NOMO-1 treated with DMSO at 0.1 percent for 48 hours (cell line): Measurements from ENCODE around the gene MICOS13.
A peak's percentile ranks its signal among the peaks of the same experiment; 100 is the strongest.
"Not testable (repeated sequence)": the region's sequence is repeated elsewhere in the genome, so short reads cannot be mapped to it uniquely, and the experiment has no call there.

Experiments
- DNase-seq: peaks from one replicate; lab custom pipeline; 2025; ENCODE audit not compliant: unreplicated experiment; lab: John Stamatoyannopoulos, UW

MICOS13 gene

DNA sequence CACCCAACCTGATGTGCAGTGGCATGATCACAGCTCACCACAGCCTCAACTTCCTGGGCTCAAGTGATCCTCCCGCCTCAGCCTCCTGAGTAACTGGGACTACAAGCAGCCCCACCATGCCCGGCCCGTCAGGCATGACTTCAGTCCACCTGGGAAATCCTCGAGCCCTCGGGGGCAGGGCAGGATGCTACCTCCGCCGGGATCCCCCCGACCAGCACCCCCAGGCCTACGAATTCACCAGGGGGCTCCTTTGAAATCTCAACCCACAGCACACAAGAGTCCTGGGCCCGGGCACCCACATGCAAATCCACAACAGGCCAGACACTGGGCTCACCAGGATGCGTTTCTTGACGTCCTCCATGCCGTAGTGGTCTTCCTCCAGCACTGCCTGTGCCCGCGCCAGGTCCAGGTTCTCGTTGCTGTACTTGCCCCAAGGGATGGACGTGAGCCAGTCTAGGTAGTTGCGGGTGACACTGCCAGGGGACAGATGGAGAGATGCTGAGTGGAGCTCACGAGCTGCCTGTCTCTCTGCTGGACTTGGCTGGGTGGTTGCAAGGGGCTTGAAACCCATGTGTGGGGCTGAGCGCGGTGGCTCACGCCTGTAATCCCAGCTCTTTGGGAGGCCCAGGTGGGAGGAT, 20.3 kb upstream of the MICOS13 start:
- DNase-seq = no peak

DNA sequence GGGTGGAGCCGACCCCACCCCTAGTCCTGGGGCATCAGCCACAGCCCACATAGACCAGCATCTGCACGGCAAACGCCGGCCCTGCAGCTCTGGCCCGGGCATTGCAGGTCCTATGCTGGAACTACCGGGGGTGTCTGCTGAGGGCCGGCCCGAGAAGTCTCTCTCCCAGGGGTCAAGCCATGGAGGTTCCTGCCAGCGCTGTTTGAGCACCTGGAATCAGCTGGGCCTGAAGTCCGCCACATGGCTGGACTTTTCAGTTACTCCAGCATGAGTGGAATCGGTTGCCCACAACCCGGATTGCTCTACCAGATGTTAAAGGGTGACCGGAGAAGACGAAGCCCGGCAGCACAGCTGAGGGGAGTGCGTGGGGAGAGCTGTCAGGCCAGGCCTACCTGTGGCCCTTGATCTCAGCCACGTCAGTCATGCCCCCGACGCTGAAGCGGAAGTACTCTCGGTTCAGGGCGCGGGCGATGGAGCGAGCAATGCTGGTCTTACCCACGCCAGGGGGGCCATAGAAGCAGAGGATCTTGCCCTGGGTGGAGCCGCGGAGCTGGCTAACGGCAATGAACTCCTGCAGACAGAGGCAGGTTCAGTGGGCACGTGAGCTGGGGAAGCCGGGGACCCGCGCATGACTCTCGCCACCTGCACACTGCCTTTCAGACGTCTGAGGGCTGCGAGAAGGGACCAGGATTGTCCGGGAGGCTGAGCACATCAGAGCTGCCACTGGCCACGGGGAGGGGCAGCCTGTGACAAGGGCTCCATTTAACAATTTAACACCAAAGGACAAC, 18.5 kb upstream of the MICOS13 start:
- DNase-seq = no peak

DNA sequence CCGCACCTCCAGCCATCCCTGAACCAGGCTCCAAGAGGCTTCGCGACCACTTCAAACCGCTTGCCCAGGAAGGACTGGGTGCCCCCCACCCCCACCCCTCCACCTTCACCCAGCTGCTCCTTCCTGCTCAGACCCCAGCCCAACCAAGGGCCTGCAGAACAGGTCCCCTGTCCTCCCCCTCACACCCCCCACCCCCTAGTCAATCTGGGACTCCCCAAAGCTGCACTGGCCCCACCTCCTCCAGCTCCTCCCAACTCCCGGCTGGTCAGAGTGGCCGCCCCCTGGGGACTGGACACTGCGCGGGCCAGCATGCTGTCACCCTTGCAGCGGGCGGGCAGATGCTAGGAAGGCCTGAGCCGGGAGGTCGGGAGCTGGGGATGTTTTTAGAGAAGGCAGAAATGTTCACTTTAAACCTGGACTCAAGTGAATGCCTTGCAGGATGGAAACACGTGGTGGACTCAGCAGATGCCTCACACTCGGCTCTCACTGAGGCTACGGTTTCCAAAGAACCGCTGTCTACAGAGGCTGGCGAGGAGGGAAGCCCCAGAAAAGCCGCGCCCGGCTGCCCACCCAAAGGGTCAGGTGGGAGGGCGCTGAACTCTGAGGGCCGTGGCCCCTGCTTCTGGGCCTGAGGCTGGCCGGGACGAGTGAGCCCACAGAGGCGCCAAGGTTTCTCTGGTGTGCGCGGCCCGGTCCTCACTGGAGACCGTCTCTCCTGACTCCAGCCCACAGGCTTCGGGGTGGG, 17.7 kb upstream of the MICOS13 start:
- no peak for DNase-seq

DNA sequence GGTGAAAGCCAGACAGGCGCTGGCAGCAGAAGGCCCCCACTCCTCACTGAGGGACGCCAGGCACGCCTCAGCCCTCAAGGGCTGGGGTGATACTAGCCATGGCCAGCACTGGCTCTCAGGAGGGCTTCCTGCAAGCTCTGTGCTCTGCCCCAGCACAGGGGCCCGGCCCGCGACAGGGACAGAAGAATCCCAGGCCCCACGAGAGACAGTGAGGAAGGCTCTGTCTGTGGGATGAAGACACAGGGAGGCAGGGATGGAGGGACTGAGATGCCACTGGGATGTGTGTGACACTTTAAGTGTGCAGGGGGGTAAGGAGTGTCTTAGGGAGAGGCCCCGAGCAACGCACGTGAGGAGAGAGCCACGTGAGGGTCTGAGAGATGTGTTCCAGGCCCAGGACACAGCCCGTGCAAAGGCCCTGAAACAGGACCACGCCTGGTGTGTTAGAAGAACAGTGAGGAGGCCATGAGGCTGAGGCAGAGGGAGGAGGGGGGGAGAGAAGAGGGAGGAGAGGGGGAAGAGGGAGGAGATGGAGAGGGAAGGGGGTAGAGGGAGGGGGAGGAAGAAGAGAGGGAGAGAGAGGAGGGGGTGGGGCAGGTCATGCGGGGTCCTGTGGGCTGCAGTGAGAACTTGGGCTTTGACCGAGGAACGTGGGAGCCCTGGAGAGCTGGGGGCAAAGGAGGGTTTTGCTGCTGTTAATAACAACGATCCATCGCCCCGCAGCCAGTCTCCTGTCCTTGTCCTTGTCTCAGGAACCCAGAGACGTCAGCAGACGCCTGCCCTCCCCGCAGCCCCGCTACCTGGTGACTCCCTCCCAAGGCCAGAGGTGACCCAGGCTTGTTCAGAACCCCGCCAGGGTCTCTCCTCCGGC, 16.9 kb upstream of the MICOS13 start:
- no peak for DNase-seq

DNA sequence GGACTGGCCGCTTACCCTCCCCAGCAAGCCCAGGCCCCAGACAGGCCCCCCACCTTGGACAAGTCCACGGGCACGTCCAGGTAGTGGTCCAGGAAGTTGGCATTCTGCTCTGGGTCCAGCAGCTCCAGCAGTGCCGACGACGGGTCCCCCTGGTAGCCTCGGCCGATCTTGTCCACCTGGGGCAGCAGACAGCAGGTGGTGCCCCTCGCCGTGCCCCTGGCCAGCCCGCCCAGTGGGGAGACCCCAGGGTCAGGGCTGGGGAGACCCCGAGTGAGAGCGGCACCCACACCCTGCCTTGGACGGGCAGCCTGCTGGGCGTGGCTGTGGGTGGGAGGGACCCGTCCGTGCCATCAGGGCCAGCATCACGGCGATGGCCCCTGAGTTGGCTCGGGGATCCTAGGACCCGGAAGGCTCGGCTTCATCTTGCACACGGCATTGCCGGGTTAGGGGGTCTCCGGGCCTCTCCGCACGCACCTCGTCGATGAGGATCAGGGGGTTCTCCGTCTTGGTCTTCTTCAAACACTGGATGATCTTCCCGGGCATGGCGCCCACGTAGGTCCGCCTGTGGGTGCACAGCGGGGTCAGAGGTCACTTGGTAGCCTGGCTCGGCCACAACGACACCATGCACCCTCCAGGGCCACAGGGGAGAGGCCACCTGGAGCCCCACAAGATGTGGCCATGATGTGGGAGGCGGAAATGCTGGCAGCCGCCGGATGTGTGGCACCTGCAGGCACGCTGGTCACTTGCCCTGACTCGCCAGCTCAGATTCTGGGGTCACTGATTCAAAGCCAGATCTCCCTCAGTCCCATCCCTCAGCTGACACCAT, 16.1 kb upstream of the MICOS13 start:
- no peak for DNase-seq

DNA sequence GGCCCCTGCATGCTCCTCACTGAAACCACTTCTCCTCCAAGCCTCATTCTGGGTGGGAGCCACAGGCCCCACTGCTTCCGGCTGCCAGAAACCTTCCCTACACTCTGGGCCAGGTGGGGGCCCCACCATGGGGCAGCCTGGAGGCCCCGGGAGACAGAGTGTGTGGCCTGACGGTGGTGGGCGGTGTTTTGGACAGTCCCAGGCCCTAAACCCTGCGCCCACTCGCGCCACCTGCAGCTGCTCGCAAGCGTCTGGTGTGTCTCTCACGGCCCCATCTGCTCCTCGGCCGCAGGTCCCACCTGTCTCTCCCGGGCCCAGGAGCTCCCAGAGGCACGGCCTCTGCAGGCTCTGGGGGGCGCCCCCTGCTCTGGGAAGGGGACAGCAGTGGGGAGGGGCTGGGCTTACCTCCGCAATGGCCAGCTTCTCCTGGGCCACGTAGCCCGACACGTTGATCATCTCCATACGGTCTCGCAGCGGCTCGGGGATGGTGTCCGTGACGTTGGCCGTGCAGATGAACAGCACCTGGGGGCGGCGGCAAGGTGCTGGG, 15.4 kb upstream of the MICOS13 start:
- no peak for DNase-seq

DNA sequence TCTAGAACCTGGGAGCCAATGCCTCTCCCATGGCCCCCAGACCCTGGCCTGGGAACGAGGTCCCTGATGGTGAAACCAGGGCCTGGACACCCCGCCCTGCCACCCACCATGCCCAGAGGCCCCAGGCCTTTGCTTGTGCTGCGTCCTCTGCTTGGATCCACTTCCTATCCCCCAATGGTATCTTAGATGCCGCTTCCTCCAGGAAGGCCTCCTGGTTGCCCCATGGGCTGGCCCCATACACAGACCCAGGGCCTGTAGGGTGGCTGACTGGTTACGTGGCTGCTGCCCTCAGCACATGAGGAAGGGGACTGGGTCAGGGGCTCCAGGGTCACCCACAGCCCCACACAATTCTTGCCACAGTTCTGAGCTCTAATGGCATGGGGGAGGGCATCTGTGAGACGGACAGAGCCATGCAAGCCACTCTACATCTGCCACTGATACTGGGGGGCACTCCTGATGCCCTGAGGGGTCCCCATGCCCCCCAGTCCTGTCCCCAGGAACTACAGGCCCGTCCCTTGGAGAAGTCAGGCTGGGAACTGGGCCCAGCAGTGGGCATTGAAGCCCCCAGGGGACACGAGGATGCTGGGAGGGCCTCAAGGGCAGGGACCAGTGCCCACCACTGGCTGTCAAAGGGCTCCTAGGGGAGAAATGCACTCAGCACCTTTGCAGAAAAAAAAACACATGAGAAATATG, 14.8 kb upstream of the MICOS13 start:
- no peak for DNase-seq

DNA sequence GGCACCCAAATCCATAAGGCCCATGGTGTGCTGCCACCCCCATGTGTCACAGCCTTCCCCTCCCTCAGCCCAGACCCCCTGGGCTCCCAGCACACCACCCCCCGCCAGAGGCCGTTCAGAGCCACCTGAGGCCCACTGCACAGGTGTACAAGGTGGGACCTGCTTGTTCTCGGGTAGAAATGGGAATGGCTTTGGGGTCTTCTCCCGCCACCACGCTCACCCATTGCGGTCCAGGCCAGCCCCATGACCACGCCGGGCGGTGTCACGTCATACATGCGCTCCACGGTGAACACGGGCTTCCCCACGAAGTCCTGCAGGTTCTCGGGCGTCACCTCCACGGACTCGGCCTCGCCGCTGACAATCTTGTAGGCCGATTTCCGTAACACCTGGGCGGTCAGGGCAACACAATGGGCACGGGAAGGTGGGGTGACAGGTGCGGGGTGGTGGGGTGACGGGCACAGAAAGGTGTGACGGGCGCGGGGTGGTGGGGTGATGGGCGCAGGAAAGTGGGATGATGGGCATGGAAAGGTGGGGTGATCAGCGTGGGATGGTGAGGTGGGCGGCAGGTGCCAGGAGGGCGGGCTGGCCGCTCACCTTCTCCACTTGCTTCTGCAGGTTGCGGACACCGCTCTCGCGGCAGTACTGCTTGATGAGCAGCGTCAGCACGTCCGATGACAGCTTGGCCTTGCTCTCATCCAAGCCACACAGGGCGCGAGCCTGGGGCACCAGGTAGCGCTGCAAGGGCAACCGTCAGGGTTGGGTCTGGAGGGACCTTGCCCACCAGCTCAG, 14.0 kb upstream of the MICOS13 start:
- DNase-seq = no peak

DNA sequence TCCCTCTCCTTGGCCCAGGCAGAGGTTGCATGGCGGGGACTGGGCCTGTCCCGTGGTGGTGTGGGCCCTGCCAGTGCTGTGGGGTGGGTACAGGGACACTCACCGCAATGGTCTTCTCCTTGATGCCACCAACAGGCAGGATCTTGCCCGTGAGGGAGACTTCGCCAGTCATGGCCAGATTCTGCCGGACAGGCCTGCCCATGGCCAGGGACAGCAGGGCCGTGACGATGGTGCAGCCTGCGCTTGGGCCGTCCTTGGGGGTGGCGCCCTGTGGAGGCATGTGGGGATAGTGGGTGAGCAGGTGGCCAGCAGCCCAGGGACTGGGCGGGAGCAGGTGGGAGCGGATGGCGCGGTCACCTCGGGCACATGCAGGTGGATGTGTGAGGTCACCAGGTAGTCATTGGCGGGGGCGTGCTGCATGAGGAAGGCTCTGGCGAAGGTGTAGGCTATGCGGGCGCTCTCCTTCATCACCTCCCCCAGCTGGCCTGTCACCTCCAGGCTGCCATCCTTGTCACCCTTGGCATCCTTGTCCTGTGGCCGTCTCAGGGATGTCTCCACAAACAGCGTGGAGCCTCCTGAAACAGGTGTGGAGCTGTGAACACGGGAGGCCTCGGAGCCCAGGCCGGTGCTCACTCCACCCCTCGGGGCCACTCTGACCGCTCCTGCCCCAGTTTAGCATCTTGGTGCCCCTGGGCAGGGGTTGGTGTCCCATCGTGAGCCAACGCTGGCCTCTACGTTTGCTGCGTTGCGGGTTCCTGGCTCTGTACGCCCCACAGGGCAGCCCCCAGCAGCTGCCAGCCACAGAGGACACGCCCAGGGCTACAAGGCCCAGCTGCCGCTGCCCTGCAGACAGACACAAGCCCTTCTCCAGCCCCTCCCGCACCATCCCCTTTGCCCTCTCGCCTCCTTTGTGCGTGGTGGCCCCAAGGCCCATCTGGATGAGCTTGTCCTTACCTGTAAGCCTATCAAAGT, 13.2 kb upstream of the MICOS13 start:
- DNase-seq = no peak

DNA sequence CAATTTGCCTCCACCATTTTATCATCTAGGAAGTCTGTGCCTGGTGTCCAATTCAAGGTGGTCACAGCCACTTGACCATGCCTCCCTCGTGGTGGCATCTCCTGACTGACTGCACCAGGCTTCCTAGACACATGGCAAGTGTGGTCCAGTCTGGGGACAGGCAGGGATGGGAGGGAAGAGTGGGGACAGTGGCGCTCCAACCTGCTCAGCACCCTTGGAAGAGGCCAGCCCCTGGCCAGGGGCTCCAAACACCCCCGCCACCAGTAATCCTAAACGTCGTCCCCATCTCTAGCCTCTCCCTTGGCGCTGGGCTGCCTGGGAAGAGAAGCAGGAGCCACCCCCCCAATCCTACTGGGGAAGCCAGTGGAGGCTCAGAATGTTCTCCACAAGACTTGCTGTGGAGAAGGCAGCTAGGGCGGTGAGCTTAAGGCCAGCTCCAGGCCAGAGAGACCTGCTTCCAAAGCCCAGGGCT, 12.4 kb upstream of the MICOS13 start:
- no peak for DNase-seq

DNA sequence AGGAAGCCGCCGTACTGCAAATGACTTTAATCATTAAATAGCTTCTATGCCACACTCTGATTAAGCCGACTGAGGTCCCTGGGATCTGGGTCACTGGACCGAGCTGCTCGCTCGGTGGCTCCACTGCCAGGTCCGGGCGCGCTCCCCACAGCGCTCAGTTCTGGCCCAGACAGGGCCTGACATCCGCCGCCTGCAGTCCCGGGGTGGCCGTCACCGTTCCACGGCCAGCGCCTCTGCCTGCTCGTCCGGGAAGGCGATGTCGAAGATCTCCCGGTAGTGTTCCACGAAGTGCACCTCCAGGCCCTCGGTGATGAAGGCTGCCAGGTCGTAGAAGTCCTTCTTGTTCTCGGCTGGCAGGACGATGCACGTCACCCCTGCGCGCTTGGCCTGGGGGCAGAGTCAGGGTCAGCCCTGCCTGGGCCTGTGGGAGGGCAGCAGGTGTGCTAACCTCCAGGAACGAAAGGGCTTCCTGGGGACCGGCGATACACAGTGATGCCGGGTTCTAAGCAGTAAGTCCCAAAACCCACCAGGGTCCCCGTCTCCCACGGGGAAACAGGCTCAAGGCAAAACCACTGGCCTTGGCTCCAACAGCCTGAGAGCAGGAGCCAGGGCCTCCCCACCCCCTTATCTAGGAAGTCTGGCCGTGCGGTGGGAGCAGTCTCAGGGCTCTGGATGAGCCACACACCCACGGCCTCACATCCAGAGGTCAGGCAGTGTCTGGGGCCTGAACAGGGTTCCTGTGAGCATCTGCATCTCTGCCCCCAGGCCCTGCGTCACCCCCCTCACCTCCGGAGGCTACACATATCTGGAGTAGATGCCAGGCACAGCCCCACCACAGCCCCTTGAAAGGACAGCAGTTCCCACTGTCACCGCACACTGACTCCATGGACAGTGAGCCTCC, 11.8 kb upstream of the MICOS13 start:
- no peak for DNase-seq

DNA sequence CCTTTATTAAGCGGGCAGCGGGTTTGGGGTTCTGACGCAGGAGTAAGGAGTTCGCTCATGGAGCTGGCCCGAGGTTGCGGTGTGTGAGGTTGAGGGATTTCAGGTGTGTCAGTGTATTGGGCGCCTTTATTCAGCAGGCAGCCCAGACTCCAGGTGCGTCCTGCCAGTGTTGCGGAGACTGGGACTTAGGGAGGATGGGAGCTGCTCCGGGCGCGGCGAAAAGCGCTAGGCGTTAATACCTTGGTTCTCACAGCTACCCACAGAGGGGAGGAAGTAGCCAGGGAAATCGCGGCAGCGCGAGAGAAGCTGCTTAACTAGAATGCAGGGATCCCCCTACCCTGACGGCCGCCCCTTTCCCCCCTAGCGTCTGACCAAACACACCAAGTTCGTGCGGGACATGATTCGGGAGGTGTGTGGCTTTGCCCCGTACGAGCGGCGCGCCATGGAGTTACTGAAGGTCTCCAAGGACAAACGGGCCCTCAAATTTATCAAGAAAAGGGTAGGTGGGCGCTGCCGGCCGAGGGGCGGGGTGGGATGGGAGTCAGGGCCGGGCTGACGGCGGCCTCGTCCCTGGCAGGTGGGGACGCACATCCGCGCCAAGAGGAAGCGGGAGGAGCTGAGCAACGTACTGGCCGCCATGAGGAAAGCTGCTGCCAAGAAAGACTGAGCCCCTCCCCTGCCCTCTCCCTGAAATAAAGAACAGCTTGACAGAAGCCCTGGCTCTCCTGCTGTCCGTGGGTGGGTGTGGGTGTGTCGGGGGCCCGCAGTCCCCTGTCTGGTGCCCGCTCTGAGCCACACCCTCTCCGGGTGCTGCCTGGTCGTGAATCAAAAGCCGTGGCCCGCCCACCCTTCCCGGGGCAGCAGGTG, 10.9 kb upstream of the MICOS13 start:
- DNase-seq = peak; percentile 22

DNA sequence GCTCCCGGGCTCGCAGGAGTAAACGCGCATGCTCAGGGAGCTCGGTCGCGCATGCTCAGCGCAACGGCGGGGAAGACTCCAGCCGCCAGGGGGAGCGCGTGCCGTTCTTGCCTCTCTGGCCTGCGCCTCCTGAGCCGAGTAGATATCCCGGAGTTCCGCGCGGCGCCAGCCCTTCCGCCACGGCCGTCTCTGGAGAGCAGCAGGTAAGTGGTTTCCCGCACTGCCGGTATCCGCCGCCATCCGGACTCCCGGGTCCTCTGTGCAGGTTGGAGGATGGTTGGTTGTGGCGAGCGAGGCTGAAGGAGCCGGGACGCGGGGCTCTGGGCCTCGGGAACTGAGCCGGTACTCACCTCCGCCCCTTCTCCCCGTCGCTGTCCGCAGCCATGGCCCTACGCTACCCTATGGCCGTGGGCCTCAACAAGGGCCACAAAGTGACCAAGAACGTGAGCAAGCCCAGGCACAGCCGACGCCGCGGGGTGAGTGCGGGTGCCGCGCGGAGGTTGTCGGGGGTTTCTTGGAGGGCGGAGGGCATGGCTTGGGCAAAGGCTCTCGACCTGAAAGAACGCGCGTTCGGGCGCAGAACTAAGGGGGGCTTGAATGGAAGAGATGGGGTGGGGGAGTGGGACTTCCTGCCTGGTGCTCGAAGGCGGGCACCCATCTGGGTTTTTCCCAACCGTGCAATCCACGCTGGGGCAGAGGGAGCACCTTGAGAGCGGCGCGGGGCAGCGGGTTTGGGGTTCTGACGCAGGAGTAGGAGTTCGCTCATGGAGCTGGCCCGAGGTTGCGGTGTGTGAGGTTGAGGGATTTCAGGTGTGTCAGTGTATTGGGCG, 10.0 kb upstream of the MICOS13 start, which contains the start of gene RPL36:
RPL36 (plus strand) TSS at position 171 of the 830 bp plus-strand sequence; CDS start at position 384, 213 bp downstream.
- peak; percentile 92 for DNase-seq

DNA sequence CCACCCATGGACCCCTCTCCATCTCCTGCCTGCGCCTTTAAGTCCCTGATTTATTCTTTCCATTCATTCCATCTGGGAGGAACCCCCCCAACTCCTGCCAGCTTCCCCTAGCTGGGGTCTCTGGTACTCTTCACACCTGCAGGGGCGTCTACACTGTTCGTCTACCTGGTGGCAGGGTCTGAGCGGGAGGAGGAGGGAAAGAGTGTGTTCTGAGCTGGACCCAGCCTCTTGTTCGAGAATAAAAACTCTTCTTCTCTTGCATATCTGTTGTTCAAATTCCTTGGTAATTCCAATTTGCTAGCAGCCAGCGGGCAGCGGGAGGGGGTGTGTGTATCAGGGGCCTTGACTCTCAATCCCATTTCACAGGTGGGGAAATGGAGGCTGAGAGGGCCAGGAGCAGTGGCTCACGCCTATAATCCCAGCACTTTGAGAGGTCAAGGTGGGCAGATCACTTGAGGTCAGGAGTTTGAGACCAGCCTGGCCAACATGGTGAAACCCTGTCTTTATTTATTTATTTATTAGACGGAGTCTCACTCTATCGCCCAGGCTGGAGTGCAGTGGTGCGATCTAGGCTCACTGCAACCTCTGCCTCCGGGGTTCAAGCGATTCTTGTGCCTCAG, 8.1 kb upstream of the MICOS13 start:
- DNase-seq = not testable (repeated sequence)
